Activated CD4-positive, CD25-positive, alpha-beta regulatory T cell treated with anti-CD3 and anti-CD28 coated beads, Interleukin-2, amount 50 U/mL, for 72 hours (primary cell): ENCODE data around the gene GNAQ.

Source experiments
- DNase-seq: peaks from one replicate; pipeline ENCODE4 v3.0.0; 2021

The GNAQ gene

DNA sequence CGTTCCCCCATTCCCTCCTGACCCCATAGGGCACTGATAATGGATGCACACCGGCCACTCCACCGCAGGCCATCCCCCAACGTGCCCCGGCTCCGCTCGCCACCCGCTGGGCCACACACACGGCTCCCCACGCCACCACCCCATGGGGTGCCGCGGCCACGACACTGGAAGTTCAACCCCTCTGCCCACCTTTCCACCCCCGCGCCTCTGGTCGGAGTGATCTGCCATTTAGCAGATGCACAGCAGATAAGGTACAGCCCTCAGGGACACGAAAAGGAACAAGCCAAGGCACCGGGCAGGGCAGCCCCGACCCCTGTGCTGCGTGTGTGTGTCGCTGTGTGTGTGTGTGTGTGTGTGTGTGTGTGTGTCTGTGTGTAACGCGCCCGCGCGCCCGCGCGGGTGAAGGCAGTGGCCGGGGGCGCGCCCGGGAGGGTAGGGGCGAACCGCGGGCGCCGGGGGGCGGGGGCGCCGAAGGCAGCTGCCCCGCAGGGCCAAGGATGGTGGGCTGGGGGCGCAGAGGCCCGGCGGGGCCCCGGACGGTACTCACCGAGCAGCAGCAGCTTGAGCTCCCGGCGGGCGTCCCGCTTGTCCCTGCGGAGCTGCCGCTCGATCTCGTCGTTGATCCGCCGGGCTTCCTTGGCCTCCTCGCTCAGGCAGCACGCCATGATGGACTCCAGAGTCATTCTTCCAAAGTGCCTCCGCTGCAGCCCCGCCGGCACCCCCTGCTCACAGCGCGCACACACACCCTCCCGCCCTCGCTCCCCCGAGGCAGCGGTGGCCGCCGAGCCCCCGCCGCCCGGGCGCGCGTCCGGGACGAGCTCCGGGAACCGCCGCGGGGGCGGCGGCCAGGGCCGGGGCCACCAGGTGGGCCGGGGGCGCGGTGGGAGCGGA, 813 bp downstream of the GNAQ start:
- DNase-seq, result peak; percentile 66

DNA sequence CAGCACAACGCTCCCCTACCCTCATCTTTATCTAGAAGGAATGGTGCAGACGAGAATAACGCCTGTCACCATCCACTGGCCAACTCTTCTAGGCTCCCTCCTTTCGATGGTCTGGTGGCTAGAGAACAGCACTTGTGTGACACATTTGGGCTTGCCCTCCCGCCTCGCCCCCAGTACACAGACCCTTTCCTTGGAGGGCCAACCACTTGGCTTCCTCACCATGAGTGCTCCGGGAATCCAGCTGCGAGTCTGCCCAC, 1.4 kb downstream of the GNAQ start:
- no peak for DNase-seq

DNA sequence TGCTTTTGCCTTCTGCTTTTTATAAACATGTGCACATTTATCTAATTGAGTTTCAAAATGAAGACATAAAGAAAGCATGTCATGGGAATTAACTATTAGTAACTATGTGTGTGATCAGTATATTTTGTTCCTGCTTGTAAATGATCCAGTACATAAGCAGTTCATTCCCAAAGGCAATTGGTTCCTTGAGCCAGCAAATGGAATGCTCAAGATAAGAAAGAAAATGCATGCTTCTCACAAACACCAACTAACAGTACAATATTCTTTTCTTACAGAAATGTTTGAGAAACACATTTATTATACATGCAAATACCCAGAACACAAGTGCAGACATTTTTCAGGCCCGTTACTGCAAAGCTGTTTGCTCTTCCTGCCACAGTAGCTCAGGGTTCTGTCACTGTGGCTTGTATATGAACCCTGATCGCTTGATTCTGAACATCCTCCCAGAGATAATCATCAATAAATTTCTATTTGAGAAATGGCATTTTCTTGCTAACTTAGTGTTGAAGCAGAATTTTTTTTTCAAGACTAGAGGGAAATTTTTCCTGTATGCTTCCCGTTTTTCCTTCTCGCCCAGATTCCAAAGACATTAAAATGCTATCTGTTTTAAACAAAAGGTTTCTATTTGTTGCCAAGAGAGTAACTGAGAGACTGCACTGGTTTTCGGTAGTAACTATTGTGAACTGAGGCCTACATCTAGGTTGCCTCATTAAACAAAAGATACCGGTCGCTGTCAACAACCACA, 1.9 kb downstream of the GNAQ start:
- no peak for DNase-seq

DNA sequence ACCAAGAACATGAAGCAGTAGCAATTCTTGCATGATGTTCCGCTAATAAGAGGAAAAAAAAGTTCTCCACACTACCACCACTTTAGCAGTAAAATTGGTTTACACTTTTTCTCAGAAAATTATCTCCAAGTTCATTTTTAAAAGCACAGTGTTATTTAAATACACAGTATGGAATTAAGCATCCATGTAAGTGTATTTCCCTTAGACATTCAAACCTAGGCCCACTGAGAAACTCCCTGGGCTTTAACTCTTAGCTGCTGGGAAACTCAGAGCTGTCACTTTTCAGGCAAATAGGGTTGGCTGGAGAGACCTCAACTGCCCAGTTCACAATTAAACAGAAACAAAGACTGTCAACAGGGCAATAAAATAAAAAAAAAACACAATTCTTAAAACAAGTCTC, 2.7 kb downstream of the GNAQ start:
- no peak for DNase-seq

DNA sequence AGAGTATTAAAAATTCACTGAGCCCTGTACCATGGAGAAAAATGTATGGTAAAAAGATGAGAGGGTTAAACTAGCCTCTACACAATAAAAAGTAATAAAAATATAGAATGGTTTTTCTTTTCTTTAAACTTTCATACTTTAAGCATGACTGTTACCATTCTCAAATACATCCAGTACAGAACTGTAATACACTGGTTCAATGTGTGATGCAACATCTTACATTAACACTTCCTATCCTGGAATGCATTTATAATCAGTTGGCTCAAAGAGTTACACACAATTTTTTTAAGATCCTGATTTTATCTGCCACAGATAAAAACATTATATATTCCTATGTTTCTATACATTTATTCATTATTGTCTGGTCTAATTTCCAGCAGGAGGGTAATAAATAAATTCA, 4.7 kb downstream of the GNAQ start:
- DNase-seq, result no peak

DNA sequence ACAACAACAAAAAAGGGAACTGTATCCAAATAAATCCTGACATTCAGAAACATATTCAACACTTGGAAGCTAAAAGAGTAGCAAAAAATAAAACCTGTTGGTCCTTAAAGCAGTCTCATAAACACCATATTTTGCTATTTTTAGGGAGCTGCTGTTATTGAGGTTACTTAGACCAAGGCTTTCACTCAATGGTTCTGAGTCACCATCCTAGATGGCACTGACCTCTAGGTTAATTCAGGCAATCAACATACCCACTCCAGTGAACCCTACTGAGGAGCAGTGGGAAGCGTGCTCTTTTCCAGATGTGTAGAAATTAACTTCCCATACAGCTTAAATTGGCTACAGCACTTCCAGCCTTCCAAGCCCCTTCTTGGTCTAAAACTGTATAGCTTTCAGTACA, 5.2 kb downstream of the GNAQ start:
- DNase-seq, result no peak

DNA sequence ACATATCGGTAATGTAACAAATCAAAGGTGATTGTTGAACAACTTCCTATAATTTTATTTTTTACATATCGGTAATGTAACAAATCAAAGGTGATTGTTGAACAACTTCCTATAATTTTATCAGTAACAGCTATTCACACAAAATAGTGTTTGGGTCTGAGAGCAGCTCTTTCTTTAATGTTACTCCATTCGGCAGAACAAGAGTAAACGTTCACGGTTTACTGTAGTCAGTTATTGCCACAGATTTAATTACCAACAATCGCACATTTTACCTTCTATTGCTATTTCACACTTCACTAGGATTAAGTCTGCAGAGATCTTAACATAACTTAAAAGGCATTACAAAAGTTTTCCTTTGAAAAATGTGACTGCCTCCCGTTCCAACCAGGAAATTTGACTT, 6.4 kb downstream of the GNAQ start:
- no peak for DNase-seq

DNA sequence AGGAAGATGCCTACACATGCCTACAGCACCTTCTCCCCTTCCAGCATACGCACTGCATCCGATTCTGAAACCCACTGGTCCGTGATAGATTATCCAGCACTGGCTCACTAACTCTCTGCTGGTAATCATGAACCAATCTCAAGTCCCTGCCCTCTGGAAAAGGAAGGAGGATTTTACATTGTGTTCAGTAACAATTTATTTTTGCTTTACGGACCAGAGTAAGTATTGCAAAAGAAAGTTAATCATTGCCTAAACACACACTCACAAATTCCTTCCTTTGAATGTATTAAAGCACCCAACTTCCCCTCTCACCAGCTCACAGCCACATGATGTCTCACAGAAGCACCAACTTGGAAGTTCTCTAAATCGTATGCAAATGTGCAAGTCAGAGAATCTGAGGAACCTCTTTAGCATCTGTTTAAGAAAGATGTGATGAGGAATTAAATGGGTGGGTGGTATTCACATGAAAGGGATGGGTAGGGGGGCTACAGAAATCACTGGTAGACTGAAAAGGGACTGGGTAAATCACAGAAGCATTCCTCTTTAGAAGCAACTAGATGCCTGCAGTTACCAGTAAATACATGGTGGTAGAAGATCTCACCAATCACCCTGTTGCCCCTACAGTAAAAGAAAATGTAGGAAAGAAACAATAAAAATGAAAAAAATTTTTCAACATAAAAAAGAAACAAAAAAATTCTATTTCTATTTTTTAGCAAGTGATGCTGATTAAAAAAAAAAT, 8.4 kb downstream of the GNAQ start:
- DNase-seq, result no peak

DNA sequence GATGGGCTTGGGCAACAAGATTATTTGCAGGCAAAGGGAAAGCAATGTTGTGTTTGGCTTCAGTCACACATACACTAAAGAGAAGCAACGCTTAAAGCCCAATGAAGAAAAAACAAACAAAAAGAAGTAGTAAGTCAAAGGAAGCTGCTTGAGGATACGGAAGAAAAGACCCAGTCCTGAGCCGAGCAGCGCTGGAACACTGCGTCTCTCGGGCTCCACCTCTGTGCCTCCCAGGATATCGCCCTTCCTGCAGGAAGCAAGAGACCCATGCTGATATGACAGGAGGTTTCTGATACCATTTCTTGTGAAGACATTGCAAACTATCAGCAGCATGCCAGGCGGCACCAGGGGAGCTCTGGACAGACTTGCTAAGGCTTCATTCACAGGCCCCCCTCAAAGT, 9.9 kb downstream of the GNAQ start:
- DNase-seq, result no peak

DNA sequence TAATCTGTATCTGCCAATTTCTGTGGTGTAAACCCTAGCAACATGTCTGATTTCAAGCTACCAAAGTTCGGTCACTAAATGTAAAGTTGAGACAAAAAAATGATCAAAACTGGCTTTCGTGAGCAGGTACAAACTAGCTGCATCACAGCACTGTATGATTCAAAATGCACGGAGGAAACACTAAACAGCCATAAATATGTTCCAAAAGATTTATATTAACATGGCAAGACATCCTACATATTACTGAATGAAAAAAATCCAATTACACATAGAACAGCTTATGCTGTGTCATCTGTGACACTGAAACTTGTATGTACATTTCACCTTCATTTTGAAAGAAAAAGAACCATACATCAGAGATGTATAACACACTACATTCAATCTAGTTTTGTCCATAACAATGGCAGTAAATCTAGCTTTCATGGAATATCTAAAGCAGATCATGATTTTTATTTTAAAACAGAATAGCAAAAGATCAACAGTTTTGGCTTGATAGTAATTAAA, 14.4 kb downstream of the GNAQ start:
- no peak for DNase-seq

DNA sequence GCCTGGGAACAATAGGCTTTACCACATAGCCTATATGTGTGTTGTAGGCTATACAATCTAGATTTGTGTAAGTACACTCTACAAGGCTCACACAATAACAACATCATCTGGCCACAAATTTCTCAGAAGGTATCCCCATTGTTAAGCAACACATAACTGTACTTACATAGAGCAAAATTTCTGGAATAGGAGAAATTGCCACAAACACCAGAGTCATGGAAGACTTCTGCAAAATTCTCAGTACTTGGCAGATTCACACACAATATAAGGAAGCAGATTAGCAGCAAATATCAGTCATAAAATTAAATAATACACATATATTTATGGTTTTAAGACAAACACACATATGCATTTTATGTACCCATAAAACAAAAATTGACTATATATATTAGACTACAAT, 16.4 kb downstream of the GNAQ start:
- no peak for DNase-seq

DNA sequence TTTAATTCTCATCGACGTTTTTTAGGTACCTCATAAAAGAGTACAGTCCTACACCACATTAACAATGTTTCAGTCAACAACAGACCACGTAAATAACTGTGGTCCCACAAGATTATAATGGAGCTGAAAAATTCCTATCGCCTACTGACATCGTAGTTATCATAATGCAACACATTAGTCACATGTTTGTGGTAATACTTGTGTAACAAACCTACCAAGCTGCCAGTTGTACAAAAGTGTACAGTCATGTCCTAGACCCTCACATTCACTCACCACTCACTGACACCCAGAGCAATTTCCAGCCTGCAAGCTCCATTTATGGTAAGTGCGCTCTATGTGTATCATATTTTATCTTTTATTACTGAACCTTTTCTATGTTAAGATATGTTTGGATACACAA, 16.8 kb downstream of the GNAQ start:
- DNase-seq, result no peak

DNA sequence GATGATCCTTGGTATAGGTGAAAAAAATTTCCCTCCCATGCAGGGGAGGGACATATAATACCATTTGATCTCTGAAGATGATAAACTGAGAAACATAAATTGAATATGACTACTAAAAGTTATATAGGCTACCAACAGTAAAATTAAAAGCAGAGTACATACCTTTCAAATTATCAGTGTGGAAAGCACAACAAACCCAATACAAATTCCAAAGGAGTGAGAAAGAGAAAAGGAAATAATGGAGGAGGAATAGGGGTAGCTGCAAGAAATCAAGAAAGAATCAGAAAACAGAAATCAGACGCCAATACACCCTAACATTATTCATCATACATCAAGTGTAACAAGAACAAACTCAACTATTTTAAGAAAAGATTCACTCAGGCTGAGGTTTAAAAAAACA, 17.7 kb downstream of the GNAQ start:
- DNase-seq, result no peak

DNA sequence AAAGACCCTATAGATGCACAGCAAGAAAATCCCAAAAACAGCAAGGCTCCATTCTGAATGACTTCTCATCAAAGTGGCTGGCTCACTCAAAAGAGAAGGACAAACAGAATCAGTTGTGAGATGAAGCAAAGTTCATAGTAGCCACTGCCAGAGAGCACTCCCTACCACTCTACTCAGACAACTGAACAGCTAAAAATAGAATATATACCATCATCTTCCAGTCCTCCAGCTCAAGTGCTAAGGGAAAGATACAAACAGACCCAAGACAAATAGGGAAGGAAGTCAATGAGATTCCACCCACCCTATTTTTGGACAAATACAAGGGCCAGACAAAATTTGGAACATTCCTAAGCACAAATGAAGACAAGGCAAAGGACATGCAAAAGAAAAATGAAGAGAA, 20.6 kb downstream of the GNAQ start:
- no peak for DNase-seq

DNA sequence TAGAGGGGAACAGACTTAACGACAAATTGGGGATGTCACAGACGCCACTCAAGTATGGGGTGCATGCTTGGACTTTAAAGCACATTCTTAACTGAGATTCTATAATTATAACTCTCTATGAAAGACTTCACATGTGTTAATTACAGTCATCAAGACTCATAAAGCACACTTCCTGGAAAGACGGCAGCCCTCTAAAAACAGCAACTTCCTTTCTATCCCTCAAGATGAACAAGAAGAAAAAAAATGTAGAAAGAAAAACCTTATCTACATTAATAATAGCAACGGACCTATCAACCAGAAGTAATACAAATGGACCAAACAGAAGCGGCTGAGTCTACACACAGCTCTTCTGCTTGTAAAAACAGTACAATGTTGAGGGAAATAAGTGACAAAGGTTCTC, 21.2 kb downstream of the GNAQ start:
- no peak for DNase-seq

DNA sequence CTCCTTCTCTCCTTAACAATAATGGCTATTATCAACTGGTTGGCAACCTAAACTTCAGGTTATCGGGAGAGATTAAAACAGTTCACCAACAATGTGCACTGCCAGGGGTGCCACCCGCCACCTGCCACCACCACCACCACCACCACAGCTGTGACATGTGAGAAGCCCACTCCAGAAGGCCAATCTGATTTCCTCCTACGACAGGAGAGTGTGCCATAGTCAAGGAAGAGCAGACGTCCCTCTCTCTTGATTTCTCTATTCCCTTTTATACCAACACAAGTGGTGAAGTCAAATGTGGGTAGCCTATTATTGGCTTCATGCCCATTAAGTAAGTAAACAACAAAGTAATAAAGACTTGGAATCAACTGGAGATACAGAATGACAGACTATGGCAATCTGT, 22.4 kb downstream of the GNAQ start:
- no peak for DNase-seq

DNA sequence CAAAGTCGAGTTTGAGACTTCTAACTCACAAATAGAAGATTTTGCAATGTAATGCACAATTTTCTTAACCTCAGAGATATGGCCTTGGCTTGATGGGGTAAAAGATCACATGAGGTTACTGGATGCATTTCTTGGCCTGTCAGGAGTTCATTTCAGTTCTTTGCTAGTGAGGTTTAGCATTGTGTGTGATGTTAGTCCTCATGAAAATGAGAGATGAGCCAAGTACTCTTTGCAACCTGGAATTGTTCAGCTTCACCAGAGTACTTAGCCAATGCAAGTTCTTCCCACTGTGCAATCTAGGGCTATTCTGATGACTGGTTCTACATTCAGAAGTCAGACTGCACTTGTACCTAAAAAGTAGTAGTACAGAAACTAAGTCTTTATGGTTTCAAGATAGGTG, 24.9 kb downstream of the GNAQ start:
- no peak for DNase-seq

DNA sequence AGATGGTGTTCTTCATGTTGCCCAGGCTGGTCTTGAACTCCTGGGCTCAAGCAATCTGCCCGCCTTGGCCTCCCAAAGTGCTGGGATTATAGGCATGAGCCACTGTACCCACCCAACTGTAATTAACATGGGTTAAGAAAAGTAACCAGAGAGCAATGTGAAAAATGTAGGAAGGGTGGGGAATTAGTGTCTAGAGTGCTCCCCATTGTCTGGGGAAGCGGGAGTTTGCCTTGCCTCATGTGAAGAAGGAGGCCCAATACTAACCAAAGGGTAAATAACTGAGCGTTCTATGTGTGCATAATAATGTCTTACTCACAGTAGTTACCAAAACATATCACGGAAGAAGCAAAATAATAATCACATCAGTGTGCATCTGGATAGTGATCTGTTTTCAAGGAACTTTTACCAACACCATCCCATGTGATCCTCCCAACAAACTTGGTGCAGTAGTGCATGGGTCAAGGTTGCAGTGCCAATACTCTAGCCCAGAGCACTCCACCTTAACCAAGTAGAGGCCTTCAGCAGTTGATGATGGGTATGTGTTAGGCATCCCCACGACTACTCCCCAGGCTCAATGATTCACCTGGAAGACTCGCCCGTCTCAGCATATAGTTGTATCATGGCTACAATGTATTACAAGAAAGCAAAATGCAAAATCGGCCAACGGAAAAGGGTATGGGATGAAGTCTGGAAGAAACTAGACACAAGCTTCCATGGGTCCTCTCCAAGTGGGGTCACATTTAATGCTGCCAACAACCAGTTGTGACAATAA, 26.2 kb downstream of the GNAQ start:
- DNase-seq, result no peak

DNA sequence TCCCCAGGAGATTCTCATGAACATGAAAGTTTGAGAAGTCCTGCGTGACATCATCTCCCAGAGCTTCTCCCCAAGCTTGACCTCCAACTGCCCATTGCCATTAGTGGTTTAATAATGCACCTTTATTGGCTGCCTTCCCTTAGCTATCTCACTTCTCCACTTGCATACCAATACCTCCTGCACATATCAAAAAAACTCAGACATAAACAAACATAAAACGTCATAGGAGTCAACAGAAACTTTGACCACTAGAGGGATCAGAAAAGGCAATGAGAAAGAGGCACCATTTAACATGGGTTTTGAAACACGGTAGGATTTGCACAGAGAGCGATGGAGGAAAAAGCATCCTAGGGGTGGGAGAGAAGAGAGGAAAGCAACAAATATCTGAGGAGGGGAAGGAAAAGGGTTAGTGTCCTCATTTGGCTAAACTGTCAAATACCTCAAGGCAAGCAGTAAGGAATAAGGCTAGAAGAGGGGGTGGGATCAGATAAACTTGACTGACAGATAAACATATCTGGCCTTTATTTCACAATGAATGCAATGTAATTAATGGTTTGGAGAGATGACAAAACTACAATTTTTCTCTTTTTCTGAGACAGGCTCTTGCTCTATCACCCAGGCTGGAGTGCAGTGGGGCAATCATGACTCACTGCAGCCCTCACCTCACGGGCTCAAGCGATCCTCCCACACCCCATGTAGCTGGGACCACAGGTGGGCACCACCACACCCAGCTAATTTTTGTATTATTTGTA, 27.0 kb downstream of the GNAQ start:
- no peak for DNase-seq

DNA sequence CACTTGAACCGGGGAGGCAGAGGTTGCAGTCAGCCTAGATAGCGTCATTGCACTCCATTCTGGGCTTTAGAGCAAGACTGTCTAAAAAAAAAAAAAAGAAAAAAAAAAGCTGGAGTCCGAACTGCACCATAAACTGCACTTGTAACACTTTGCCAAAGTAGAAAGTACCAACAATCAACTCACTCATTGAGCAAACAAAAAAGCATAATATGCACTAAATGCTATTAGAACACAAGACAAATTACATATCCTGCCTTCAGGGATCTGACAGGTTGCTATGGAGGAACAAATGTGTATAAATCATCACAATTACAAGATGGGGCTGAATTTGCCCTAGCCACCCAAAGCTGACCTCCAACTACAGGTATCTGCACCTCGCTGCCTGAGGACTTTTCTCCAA, 27.9 kb downstream of the GNAQ start:
- no peak for DNase-seq

DNA sequence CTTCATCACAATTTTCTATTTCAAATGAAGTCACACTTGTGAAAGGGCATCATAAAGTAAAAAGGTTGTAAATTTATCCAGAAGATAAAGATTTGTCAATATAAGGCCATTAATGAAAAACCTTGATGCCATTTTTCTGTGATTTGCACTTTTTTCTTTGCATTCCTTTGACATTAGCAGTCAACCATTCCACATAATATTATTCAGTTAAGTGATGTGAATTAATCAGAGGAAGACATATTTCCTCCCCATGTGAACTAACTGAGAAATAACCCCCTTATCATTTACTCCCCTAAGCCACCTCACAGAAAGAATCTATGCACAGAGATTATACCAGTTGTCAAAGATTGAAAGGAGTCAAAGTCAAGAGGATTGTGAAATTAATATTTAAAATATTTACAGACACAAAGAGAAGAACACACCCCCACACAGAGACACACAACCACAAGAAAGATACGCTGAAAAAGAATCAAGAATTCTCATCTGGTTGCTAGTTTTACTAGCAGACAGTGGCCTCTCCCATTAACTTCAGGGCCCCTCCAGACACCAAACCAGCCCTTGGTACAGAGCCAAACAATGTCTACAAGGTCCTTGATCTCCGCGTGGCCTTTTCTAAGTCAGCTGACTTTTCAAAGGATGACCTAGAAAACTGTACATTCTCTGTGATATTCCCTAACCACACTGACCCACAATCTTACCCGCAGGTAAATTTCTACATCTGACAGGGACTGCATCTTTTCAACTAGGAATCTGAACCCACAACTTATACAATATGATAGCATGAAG, 29.5 kb downstream of the GNAQ start:
- no peak for DNase-seq

DNA sequence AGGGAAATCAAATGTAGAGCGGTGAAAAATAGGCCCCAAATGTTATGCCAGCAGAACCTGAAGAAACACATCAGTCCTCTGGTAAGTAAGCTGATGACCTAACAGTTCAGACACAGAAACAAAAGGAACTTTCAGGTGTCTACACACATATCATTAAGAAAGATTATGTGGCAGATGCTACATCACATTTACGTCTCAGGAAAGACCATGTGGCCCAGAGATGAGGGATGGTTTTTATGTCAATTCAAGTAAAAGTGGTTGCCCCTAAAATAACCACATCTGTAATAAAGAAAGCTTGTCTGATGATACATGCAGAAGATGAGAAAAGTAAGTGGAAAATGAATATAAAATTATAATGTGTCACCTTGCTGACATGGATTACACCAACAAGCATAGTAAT, 31.4 kb downstream of the GNAQ start:
- no peak for DNase-seq
